ENCODE results near the gene TTC34.

Gene TTC34

GRCh38 chr1:2801535-2802291 lies at the start of gene TTC34:
Gene TTC34, minus strand, starts transcription at chr1:2801693. Its CDS starts 866 bp downstream, at chr1:2800827.
- peak in 2 of 58 donors; percentile 13 to 14 for DNase-seq

- DNase-seq = no peak
These were observed 49.0 kb upstream of the TTC34 start for GRCh38 chr1:2850502-2850901.

- peak in 1 of 58 donors; percentile 13 for DNase-seq
These were observed 46.6 kb upstream of the TTC34 start for GRCh38 chr1:2848006-2848670.

GRCh38 chr1:2847086-2847985 lies 45.8 kb upstream of the TTC34 start:
- no peak for DNase-seq

GRCh38 chr1:2845869-2846268 lies 44.4 kb upstream of the TTC34 start:
- DNase-seq = no peak

- no peak for DNase-seq
These were observed 38.7 kb upstream of the TTC34 start for GRCh38 chr1:2840036-2840809.

- DNase-seq = no peak
These were observed 36.3 kb upstream of the TTC34 start for GRCh38 chr1:2837823-2838222.

- no peak for DNase-seq
These were observed 35.8 kb upstream of the TTC34 start for GRCh38 chr1:2837316-2837715.

GRCh38 chr1:2836333-2836970 lies 35.0 kb upstream of the TTC34 start:
- DNase-seq = no peak

- DNase-seq = no peak
These were observed 34.2 kb upstream of the TTC34 start for GRCh38 chr1:2835650-2836159.

- no peak for DNase-seq
These were observed 33.5 kb upstream of the TTC34 start for GRCh38 chr1:2834741-2835564.

GRCh38 chr1:2834146-2834475 lies 32.6 kb upstream of the TTC34 start:
- no peak for DNase-seq

GRCh38 chr1:2833454-2834145 lies 32.1 kb upstream of the TTC34 start:
- no peak for DNase-seq

- no peak for DNase-seq
These were observed 31.3 kb upstream of the TTC34 start for GRCh38 chr1:2832506-2833453.

- no peak for DNase-seq
These were observed 30.2 kb upstream of the TTC34 start for GRCh38 chr1:2831596-2832212.

GRCh38 chr1:2830761-2831425 lies 29.4 kb upstream of the TTC34 start:
- no peak for DNase-seq
